ENCODE measurements around the gene TFF2.

- TF ChIP-seq CTCF (IDR thresholded peaks at IDR 0.05) = no peak
- no peak for TF ChIP-seq POLR2AphosphoS5 (IDR thresholded peaks at IDR 0.05; ENCODE audit: low read depth, low read length)
- TF ChIP-seq REST (IDR thresholded peaks at IDR 0.05; ENCODE audit: insufficient read depth in 1 of 2, low read depth in 2 of 2, low read length in 1 of 2) = no peak
These were observed 39.6 kb downstream of the TFF2 start for GRCh38 chr21:42311160-42311559.

Measured in Panc1 (cell line).